Measurements from ENCODE around the gene MTFR1L. TPM values are rescaled to one million over a fixed set of nuclear protein-coding genes. Genes with fewer than 3 reads are reported as not detected.

The MTFR1L gene
- total RNA-seq, 1 experiment from 2014 or later, result 32.5 TPM

DNA sequence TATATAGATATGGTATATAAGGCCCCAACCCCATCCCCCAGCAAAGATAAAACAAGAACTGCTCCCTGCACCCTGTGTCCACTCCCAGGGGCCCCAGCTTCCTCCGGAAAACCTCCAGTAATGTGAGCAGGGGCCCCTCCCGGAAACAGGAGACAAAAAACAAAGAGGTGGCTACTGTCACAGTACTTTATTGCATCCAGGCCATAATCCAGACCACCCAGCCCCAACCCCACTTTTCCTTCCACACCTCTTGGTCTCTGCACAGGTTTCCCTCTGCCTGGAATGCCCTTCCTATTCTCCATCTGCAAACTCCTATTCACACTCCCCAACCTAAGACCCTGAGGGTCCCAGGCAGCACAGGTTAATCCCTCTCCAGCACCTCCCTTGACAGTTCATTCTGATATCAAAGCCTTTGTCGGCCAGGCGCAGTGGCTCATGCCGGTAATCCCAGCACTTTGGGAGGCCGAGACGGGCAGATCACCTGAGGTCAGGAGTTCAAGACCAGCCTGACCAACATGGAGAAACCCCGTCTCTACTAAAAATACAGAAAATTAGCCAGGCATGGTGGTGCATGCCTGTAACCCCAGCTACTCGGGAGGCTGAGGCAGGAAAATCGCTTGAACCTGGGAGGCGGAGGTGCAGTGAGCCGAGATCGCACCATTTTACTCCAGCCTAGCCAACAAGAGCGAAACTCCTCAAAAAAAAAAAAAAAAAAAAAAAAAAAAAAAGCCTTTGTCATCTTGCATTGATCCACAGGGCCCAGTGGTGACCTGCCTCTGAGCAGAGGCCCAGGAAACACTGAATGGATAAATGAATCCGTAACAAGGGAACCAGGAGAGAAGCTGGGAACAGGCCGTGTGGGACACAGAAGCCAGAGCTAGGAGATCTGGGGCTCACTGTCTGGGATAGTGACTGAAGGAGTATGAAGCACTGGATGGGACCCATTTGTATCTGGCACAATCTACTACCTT, 41.8 kb downstream of the MTFR1L start:
- H3K79me2 ChIP-seq (ENCODE audit: insufficient read depth, low read length), result peaks cover 6% of the 10 kb centered on the region; the same call in 1 of the 2 replicates
- H3K9ac ChIP-seq (ENCODE audit: extremely low read depth, insufficient read length, low read length), result no peak overlapping the region
- Mint-ChIP-seq H3K27ac (peak overlapping the region in 2 of 3 experiments; percentile 69 to 78; a peak in 3 of 7 replicates), H3K4me3 (peak overlapping the region in 1 of 2 experiments; percentile 17; a peak in 2 of 5 replicates), H3K27me3 (ENCODE audit: low read depth) (no peaks in the 10 kb centered on the region), H3K36me3 (ENCODE audit: insufficient read depth in 1 of 3, low read depth in 3 of 3) (peaks cover 0 to 13% (median 12%) of the 10 kb centered on the region in 3 experiments; a peak in 4 of 7 replicates), H3K9me3 (no peaks in the 10 kb centered on the region), H3K4me1 (peaks cover 14 to 23% of the 10 kb centered on the region in 2 experiments)
- no peaks in the 10 kb centered on the region for H3K79me1 ChIP-seq (ENCODE audit: insufficient read depth, low read depth, low read length, poor library complexity, severe bottlenecking)
- H3K18ac ChIP-seq (ENCODE audit: insufficient read length, low read depth, low read length), result no peak overlapping the region
- no peak overlapping the region for H4K91ac ChIP-seq (ENCODE audit: insufficient read length, low read depth, low read length)
- no peaks in the 10 kb centered on the region for H4K20me1 ChIP-seq (ENCODE audit: control insufficient read depth, insufficient read depth, insufficient read length)
- no peak overlapping the region for H3K4me2 ChIP-seq (ENCODE audit: insufficient read depth, insufficient read length, low read length)
- H2AK5ac ChIP-seq (ENCODE audit: insufficient read length, low read length), result no peak overlapping the region
- no peak overlapping the region for H3T11ph ChIP-seq (ENCODE audit: low read length)
- no peak overlapping the region for H4K8ac ChIP-seq (replicated peaks; ENCODE audit: insufficient read length, low read depth, low read length)
- no peak overlapping the region for H3K23ac ChIP-seq (ENCODE audit: insufficient read length, low read depth, low read length)
- no peak overlapping the region for H2BK120ac ChIP-seq (ENCODE audit: low read depth, low read length, poor library complexity, severe bottlenecking)
- H3K56ac ChIP-seq (ENCODE audit: insufficient read length, low read depth, low read length), result no peak overlapping the region
- H2BK5ac ChIP-seq (ENCODE audit: insufficient read length, low read length), result no peak overlapping the region
- H4K5ac ChIP-seq (ENCODE audit: insufficient read length, low read depth, low read length), result no peak overlapping the region
- no peak for DNase-seq
- no peak overlapping the region for H2BK15ac ChIP-seq (ENCODE audit: low read depth, low read length)
- TF ChIP-seq, protein P1, sequence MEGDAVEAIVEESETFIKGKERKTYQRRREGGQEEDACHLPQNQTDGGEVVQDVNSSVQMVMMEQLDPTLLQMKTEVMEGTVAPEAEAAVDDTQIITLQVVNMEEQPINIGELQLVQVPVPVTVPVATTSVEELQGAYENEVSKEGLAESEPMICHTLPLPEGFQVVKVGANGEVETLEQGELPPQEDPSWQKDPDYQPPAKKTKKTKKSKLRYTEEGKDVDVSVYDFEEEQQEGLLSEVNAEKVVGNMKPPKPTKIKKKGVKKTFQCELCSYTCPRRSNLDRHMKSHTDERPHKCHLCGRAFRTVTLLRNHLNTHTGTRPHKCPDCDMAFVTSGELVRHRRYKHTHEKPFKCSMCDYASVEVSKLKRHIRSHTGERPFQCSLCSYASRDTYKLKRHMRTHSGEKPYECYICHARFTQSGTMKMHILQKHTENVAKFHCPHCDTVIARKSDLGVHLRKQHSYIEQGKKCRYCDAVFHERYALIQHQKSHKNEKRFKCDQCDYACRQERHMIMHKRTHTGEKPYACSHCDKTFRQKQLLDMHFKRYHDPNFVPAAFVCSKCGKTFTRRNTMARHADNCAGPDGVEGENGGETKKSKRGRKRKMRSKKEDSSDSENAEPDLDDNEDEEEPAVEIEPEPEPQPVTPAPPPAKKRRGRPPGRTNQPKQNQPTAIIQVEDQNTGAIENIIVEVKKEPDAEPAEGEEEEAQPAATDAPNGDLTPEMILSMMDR (conservative IDR thresholded peaks at IDR 0.05), result no peak
- H2AFZ ChIP-seq (ENCODE audit: low read length), result no peak overlapping the region
- no peak overlapping the region for H2BK20ac ChIP-seq (ENCODE audit: low read depth, low read length, poor library complexity, severe bottlenecking)
- no CpG with 5 or more reads among the region's 16 CpGs for WGBS (ENCODE audit: extremely low coverage, insufficient read length, low lambda C conversion rate)
- no peaks in the 10 kb centered on the region for H3K27me3 ChIP-seq (ENCODE audit: insufficient read depth, low read length)
- peaks cover 3% of the 10 kb centered on the region; the same call in 1 of the 2 replicates for H3K4me1 ChIP-seq (ENCODE audit: insufficient read depth, low read length)
- H3K27ac ChIP-seq (ENCODE audit: insufficient read length, low read depth, low read length), result no peak overlapping the region
- H2BK12ac ChIP-seq (ENCODE audit: insufficient read length, low read depth, low read length), result no peak overlapping the region
- H3K9me3 ChIP-seq (ENCODE audit: control insufficient read depth, low read depth, low read length), result no peaks in the 10 kb centered on the region
- no peak overlapping the region for H3K4ac ChIP-seq (ENCODE audit: low read depth, low read length)
- no peak overlapping the region for H3K14ac ChIP-seq (ENCODE audit: insufficient read depth, low read length)
- peaks cover 16% of the 10 kb centered on the region for H3K23me2 ChIP-seq (ENCODE audit: insufficient read length, low read depth, low read length, poor library complexity, severe bottlenecking)
